HFFc6 (cell line): ENCODE results near the gene PRSS57. TPM values are rescaled to one million over a fixed set of nuclear protein-coding genes. Genes with fewer than 3 reads are reported as not detected.
A peak's percentile ranks its signal among the peaks of the same experiment; 100 is the strongest.
"Not testable (repeated sequence)": the region's sequence is repeated elsewhere in the genome, so short reads cannot be mapped to it uniquely, and the experiment has no call there.

Experiments used
- DNase-seq: peaks from one replicate; pipeline ENCODE4 v3.0.0-alpha.2; 2018
- H3K27ac Mint-ChIP-seq: 2 replicates; pipeline ENCODE4 v1.8.0; 2020; ENCODE audit warnings: mild to moderate bottlenecking, mixed read lengths
- H3K27me3 Mint-ChIP-seq: 2 replicates; pipeline ENCODE4 v1.8.0; 2021; ENCODE audit warnings: mild to moderate bottlenecking, moderate library complexity, mixed read lengths; ENCODE audit not compliant: insufficient read depth
- H3K36me3 Mint-ChIP-seq: 2 replicates; pipeline ENCODE4 v1.8.0; 2021; ENCODE audit warnings: low read depth, mixed read lengths
- H3K4me1 Mint-ChIP-seq: 2 replicates; pipeline ENCODE4 v1.8.0; 2020; ENCODE audit warnings: low read depth, mixed read lengths
- H3K4me3 Mint-ChIP-seq: 2 replicates; pipeline ENCODE4 v1.8.0; 2020; ENCODE audit warnings: mild to moderate bottlenecking, moderate library complexity, mixed read lengths
- H3K9me3 Mint-ChIP-seq: 2 replicates; pipeline ENCODE4 v1.8.0; 2020; ENCODE audit warnings: mild to moderate bottlenecking, mixed read lengths
- CTCF ChIP-seq: fragments of 200-600 bp; sonication (generic); IDR thresholded peaks from 2 replicates; pipeline ENCODE4 v1.5.0; 2021; ENCODE audit warnings: antibody characterized with exemption, mild to moderate bottlenecking
- total RNA-seq, 6 experiments: library from RNA; stranded (reverse); fragmentation: NEBNext Ultra II Directional; extraction: Animal tissue kit (Norgen Biotek cat#: 25700); gene quantifications; 2 replicates in 1 of 6; 3 replicates in 5 of 6; pipeline ENCODE4 v1.2.3, GENCODE V29; 2021

The PRSS57 gene
- total RNA-seq, 6 experiments from 2014 or later = not detected

DNA sequence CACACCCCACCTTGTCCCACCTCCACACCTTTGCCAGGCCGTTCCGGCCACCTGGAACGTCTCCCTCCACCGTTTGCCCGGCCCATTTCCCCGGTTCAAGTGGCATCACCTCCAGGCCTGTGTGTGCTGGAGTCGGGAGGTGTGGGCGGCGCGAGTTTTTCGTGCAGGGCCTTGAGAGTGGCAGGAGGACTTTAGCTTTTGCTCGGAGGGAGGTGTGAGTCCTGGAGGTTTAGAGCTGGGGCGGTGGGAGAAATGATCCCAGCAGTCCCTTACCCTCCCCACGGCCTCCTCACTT is 9.1 kb upstream of the PRSS57 start:
- Mint-ChIP-seq H3K4me3 (no peak overlapping the region), H3K9me3 (peaks cover 4% of the 10 kb centered on the region; the same call in 1 of the 2 replicates), H3K36me3 (no peaks in the 10 kb centered on the region), H3K4me1 (peaks cover 8% of the 10 kb centered on the region; the same call in 1 of the 2 replicates), H3K27me3 (peaks cover 23% of the 10 kb centered on the region), H3K27ac (no peak overlapping the region)
- no peak for TF ChIP-seq CTCF
- no peak for DNase-seq

DNA sequence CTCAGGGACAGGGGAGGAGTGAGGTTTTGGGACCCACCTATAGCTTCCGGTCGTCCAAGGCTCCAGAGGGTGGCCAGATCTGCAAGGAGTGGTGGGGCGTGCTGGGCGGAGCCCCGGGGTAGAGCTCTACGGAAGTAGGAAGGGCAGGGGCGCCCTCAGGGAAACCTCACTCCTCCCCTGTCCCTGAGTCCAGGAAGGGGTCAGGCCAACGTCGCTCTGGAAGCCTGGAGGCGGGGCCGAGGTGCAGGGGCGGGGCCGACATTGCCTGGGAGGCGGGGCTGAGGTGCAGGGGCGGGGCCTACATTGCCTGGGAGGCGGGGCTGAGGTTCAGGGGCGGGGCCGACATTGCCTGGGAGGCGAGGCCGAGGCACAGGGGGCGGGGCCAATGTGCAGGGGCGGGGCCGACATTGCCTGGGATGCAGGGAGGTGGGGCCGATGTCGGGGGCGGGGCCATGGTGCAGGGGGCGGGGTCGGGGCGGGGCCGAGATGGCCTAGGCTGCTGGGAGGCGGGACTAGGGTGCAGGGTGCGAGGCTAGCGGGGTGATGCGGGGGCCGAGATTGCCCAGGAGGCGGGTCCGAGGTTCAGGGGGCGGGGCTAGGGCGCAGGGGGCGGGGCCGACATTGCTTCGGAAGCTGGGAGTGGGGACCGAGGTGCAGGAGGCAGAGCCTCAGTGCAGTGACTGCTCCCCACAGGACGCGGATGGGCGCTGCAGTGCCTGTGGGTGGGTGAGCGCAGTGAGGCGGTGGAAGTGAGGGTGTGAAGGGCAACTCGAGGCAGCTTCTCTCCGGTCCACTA is 8.6 kb upstream of the PRSS57 start:
- Mint-ChIP-seq H3K36me3 (no peaks in the 10 kb centered on the region), H3K9me3 (peaks cover 4% of the 10 kb centered on the region; the same call in 1 of the 2 replicates), H3K4me1 (peaks cover 8% of the 10 kb centered on the region; the same call in 1 of the 2 replicates), H3K27me3 (peaks cover 23% of the 10 kb centered on the region), H3K27ac (no peak overlapping the region), H3K4me3 (no peak overlapping the region)
- TF ChIP-seq CTCF = no peak
- peak; percentile 12 for DNase-seq

GRCh38 chr19:703329-703650 is 8.0 kb upstream of the PRSS57 start:
- H3K36me3 Mint-ChIP-seq = no peaks in the 10 kb centered on the region
- peaks cover 4% of the 10 kb centered on the region; the same call in 1 of the 2 replicates for H3K9me3 Mint-ChIP-seq
- no peak for DNase-seq
- no peak overlapping the region for H3K4me3 Mint-ChIP-seq
- H3K4me1 Mint-ChIP-seq = peaks cover 8% of the 10 kb centered on the region; the same call in 1 of the 2 replicates
- peaks cover 27% of the 10 kb centered on the region for H3K27me3 Mint-ChIP-seq
- no peak overlapping the region for H3K27ac Mint-ChIP-seq
- TF ChIP-seq CTCF = no peak

DNA sequence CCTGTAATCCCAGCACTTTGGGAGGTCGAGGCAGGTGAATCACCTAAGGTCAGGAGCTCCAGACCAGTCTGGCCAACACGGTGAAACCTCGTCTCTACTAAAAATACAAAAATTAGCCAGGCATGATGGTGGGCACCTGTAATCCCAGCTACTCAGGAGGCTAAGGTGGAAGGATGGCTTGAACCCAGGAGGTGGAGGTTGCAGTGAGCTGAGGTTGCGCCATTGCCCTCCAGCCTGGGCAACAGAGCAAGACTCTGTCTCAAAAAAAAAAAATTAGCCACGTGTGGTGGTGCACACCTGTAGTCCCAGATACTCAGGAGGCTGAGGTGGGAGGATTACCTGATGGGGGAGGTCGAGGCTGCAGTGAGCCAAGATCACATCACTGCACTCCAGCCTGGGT is 7.6 kb upstream of the PRSS57 start:
- H3K9me3 Mint-ChIP-seq, H3K27ac Mint-ChIP-seq, H3K36me3 Mint-ChIP-seq, H3K4me1 Mint-ChIP-seq, H3K4me3 Mint-ChIP-seq, DNase-seq: not testable (repeated sequence)
- peaks cover 22% of the 10 kb centered on the region for H3K27me3 Mint-ChIP-seq

- H3K4me3 Mint-ChIP-seq, H3K4me1 Mint-ChIP-seq, H3K9me3 Mint-ChIP-seq, DNase-seq, H3K36me3 Mint-ChIP-seq, H3K27ac Mint-ChIP-seq: not testable (repeated sequence)
- peaks cover 12% of the 10 kb centered on the region for H3K27me3 Mint-ChIP-seq
These were observed 4.6 kb upstream of the PRSS57 start for GRCh38 chr19:699885-700284.

- not testable (repeated sequence) for H3K9me3 Mint-ChIP-seq, H3K36me3 Mint-ChIP-seq, H3K4me1 Mint-ChIP-seq, DNase-seq, H3K4me3 Mint-ChIP-seq, H3K27ac Mint-ChIP-seq
- H3K27me3 Mint-ChIP-seq = peaks cover 14% of the 10 kb centered on the region
These were observed 3.3 kb upstream of the PRSS57 start for GRCh38 chr19:698529-698928.

DNA sequence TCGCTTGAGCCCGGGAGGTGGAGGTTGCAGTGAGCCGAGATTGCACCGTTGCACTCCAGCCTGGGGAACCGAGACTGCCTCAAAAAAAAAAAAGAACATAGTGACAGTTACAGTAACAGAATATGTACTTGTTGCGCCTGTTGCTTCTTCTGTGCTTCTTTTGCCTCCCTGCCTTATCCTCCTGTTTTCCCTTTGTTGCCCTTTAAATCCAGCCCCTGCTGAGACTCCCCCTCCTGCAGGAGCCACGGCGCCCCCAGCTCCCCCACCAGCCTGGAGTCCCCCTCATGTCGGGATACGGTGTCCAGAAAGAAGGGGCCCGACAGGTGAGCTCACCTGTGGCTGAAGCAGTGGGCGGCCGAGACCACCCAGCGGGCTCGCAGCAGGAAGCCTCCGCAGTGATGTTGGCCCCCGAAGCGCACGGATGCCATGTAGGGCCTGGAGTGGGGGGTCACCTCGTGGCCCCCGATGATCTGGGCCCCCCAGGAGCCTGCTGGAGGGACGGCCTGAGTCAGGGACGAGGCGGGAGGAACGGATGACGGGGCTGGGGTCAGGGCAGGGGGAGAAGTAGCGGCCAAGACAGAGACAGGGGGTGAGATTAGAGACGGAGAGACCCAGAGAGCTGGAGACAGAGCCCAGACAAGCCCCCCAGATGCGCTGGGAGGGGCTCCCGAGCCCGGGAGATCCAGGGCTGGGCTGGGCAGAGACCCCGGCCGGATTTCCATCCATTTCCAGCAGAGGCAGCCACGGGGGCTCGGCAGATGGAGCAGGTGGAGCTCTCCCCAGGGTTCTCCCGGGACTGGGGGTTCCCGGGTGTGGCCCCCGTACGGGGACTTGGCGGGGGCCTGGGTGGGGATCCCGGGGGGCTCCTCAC is 536 bp downstream of the PRSS57 start:
- DNase-seq = no peak
- Mint-ChIP-seq H3K27me3 (peaks cover 6% of the 10 kb centered on the region), H3K36me3 (no peaks in the 10 kb centered on the region), H3K4me1 (no peaks in the 10 kb centered on the region), H3K4me3 (no peak overlapping the region), H3K9me3 (no peaks in the 10 kb centered on the region), H3K27ac (no peak overlapping the region)
- no peak for TF ChIP-seq CTCF
